H9 (cell line): Measurements from ENCODE around the gene PHACTR1. TPM values are rescaled to one million over a fixed set of nuclear protein-coding genes. Genes with fewer than 3 reads are reported as not detected.
"Not testable (repeated sequence)": the region's sequence is repeated elsewhere in the genome, so short reads cannot be mapped to it uniquely, and the experiment has no call there.

Experiments used
- DNase-seq: peaks from one replicate; pipeline ENCODE4 v3.0.0-alpha.2; 2017
- H2AFZ ChIP-seq: one replicate; pipeline ENCODE4 v1.6.1; 2013; ENCODE audit warnings: mild to moderate bottlenecking, low read length, control low read depth, moderate library complexity
- H2AK5ac ChIP-seq: 2 replicates; pipeline ENCODE4 v1.6.1; 2013; ENCODE audit warnings: low read length, control low read depth, mixed read lengths; ENCODE audit not compliant: insufficient read length
- H2BK120ac ChIP-seq: one replicate; pipeline ENCODE4 v1.6.1; 2013; ENCODE audit warnings: low read depth, mild to moderate bottlenecking, low read length, control low read depth, inconsistent platforms; ENCODE audit not compliant: poor library complexity, severe bottlenecking
- H2BK12ac ChIP-seq: 2 replicates; pipeline ENCODE4 v1.6.1; 2013; ENCODE audit warnings: low read length, control low read depth, mixed read lengths, low read depth; ENCODE audit not compliant: insufficient read length
- H2BK15ac ChIP-seq: 2 replicates; pipeline ENCODE4 v1.6.1; 2013; ENCODE audit warnings: low read depth, low read length, control low read depth
- H2BK20ac ChIP-seq: one replicate; pipeline ENCODE4 v1.6.1; 2013; ENCODE audit warnings: low read depth, mild to moderate bottlenecking, low read length, control low read depth, inconsistent platforms; ENCODE audit not compliant: poor library complexity, severe bottlenecking
- H2BK5ac ChIP-seq: 2 replicates; pipeline ENCODE4 v1.6.1; 2013; ENCODE audit warnings: low read length, control low read depth, mixed read lengths; ENCODE audit not compliant: insufficient read length
- H3K14ac ChIP-seq: 2 replicates; pipeline ENCODE4 v1.6.1; 2013; ENCODE audit warnings: low read length, control low read depth; ENCODE audit not compliant: insufficient read depth
- H3K18ac ChIP-seq: 2 replicates; pipeline ENCODE4 v1.6.1; 2013; ENCODE audit warnings: low read depth, mild to moderate bottlenecking, mixed read lengths, low read length, control low read depth; ENCODE audit not compliant: insufficient read length
- H3K23ac ChIP-seq: 2 replicates; pipeline ENCODE4 v1.6.1; 2013; ENCODE audit warnings: low read length, control low read depth, mixed read lengths, low read depth; ENCODE audit not compliant: insufficient read length
- H3K23me2 ChIP-seq: 2 replicates; pipeline ENCODE4 v1.6.1; 2013; ENCODE audit warnings: low read depth, mild to moderate bottlenecking, mixed read lengths, low read length, control low read depth; ENCODE audit not compliant: insufficient read length, poor library complexity, severe bottlenecking
- H3K27ac ChIP-seq: 2 replicates; pipeline ENCODE4 v1.5.1; 2013; ENCODE audit warnings: low read length, control low read depth, mixed read lengths, low read depth; ENCODE audit not compliant: insufficient read length
- H3K27me3 ChIP-seq: 2 replicates; pipeline ENCODE4 v1.6.1; 2013; ENCODE audit warnings: low read length, control low read depth, inconsistent platforms; ENCODE audit not compliant: insufficient read depth
- H3K4ac ChIP-seq: 2 replicates; pipeline ENCODE4 v1.6.1; 2013; ENCODE audit warnings: low read depth, mild to moderate bottlenecking, control low read depth, inconsistent platforms, low read length, moderate library complexity
- H3K4me1 ChIP-seq: 2 replicates; pipeline ENCODE4 v1.6.1; 2013; ENCODE audit warnings: low read length, control low read depth, inconsistent platforms; ENCODE audit not compliant: insufficient read depth
- H3K4me2 ChIP-seq: 2 replicates; pipeline ENCODE4 v1.6.1; 2013; ENCODE audit warnings: low read length, control low read depth, mixed read lengths; ENCODE audit not compliant: insufficient read length, insufficient read depth
- H3K56ac ChIP-seq: 2 replicates; pipeline ENCODE4 v1.6.1; 2013; ENCODE audit warnings: low read depth, mild to moderate bottlenecking, mixed read lengths, low read length, control low read depth; ENCODE audit not compliant: insufficient read length
- H3K79me1 ChIP-seq: 2 replicates; pipeline ENCODE4 v1.6.1; 2013; ENCODE audit warnings: low read depth, mild to moderate bottlenecking, moderate library complexity, low read length, control low read depth, inconsistent platforms; ENCODE audit not compliant: insufficient read depth, poor library complexity, severe bottlenecking
- H3K79me2 ChIP-seq: 2 replicates; pipeline ENCODE4 v1.6.1; 2013; ENCODE audit warnings: low read length, control low read depth, inconsistent platforms; ENCODE audit not compliant: insufficient read depth
- H3K9ac ChIP-seq: 2 replicates; pipeline ENCODE4 v1.6.1; 2013; ENCODE audit warnings: low read length, control low read depth, mixed read lengths; ENCODE audit not compliant: insufficient read length; ENCODE audit errors: extremely low read depth
- H3K9me3 ChIP-seq: one replicate; pipeline ENCODE4 v1.6.1; 2013; ENCODE audit warnings: low read depth, low read length, inconsistent platforms; ENCODE audit not compliant: control insufficient read depth
- H3T11ph ChIP-seq: one replicate; pipeline ENCODE4 v1.6.1; 2013; ENCODE audit warnings: mild to moderate bottlenecking, low read length, control low read depth, inconsistent platforms
- H4K20me1 ChIP-seq: one replicate; pipeline ENCODE4 v1.6.1; 2013; ENCODE audit not compliant: control insufficient read depth, insufficient read length, insufficient read depth
- H4K5ac ChIP-seq: 2 replicates; pipeline ENCODE4 v1.6.1; 2013; ENCODE audit warnings: low read depth, mild to moderate bottlenecking, mixed read lengths, low read length, control low read depth; ENCODE audit not compliant: insufficient read length
- H4K8ac ChIP-seq: replicated peaks from 2 replicates; pipeline ENCODE4 v1.6.1; 2013; ENCODE audit warnings: low read length, control low read depth, mixed read lengths, low read depth; ENCODE audit not compliant: insufficient read length
- H4K91ac ChIP-seq: 2 replicates; pipeline ENCODE4 v1.6.1; 2013; ENCODE audit warnings: low read depth, mild to moderate bottlenecking, moderate library complexity, mixed read lengths, low read length, control low read depth; ENCODE audit not compliant: insufficient read length
- H3K27ac Mint-ChIP-seq, 3 experiments: 2 replicates in 2 of 3; 3 replicates in 1 of 3; pipeline ENCODE4 v1.8.0; 2020 to 2021; ENCODE audit warnings: mixed read lengths in 3 of 3, mild to moderate bottlenecking in 1 of 3, moderate library complexity in 1 of 3
- H3K27me3 Mint-ChIP-seq: 2 replicates; pipeline ENCODE4 v1.8.0; 2021; ENCODE audit warnings: low read depth, mild to moderate bottlenecking, moderate library complexity, mixed read lengths
- H3K36me3 Mint-ChIP-seq, 3 experiments: 2 replicates in 2 of 3; 3 replicates in 1 of 3; pipeline ENCODE4 v1.8.0; 2020 to 2021; ENCODE audit warnings: low read depth in 3 of 3, mixed read lengths in 3 of 3; ENCODE audit not compliant: insufficient read depth in 1 of 3
- H3K4me1 Mint-ChIP-seq, 2 experiments: 2 replicates each; pipeline ENCODE4 v1.8.0; 2020; ENCODE audit warnings: mixed read lengths in 2 of 2
- H3K4me3 Mint-ChIP-seq, 2 experiments: 2 replicates in 1 of 2; 3 replicates in 1 of 2; pipeline ENCODE4 v1.8.0; 2020 to 2021; ENCODE audit warnings: mild to moderate bottlenecking in 2 of 2, mixed read lengths in 2 of 2, moderate library complexity in 1 of 2
- H3K9me3 Mint-ChIP-seq, 2 experiments: 2 replicates in 1 of 2; 3 replicates in 1 of 2; pipeline ENCODE4 v1.8.0; 2020; ENCODE audit warnings: mild to moderate bottlenecking in 2 of 2, mixed read lengths in 2 of 2, moderate library complexity in 1 of 2
- CTCF ChIP-seq: fragments of 200-600 bp; sonication (generic); conservative IDR thresholded peaks from 3 replicates; pipeline ENCODE4 v1.8.0; 2021; ENCODE audit warnings: antibody characterized with exemption, mild to moderate bottlenecking
- WGBS: extraction: QIAGEN DNeasy Blood & Tissue Kit; methylation state at CpG from one replicate; pipeline ENCODE4 v1.1.7; 2013; ENCODE audit warnings: missing lambda C conversion rate, low lambda C conversion rate, mixed read lengths; ENCODE audit not compliant: insufficient read length; ENCODE audit errors: extremely low coverage; 5-methylcytosine and 5-hydroxymethylcytosine counted together
- total RNA-seq: library from RNA; stranded (reverse); gene quantifications from 2 replicates; pipeline ENCODE4 v1.2.1, GENCODE V29; 2021

Gene PHACTR1
- total RNA-seq, 1 experiment from 2014 or later, result 15.9 TPM

DNA sequence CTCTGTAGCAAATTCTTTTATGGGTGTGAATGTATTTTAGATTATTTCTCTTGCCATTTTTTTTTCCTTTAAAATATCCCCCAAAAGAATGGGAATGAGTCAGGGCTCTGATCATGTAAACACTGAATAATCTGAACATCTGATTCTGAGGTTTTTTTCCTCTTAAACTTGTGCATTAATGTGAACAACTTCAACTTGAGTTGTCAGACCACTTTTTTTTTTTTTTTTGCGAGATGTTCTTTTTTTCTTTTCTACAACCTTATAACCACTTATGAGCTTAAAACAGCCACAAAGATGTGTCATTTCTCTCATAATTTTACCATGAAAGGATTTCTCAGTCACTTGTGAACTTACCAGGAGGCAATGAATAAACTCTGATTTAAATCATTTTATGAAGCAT lies 526.5 kb downstream of the PHACTR1 start:
- Histone ChIP-seq H4K5ac (no peak overlapping the region), H2AFZ (no peak overlapping the region), H3K9ac (no peak overlapping the region), H3T11ph (no peak overlapping the region), H4K91ac (no peak overlapping the region), H3K56ac (no peak overlapping the region), H3K27ac (no peak overlapping the region), H3K79me2 (no peaks in the 10 kb centered on the region), H2BK20ac (no peak overlapping the region), H2BK5ac (no peak overlapping the region), H3K4ac (no peak overlapping the region), H3K4me1 (no peaks in the 10 kb centered on the region; the same call in 1 of the 2 replicates), H2BK12ac (no peak overlapping the region), H2BK120ac (no peak overlapping the region), H3K23me2 (no peaks in the 10 kb centered on the region), H3K18ac (no peak overlapping the region), H4K20me1 (no peaks in the 10 kb centered on the region), H3K14ac (no peak overlapping the region), H3K79me1 (no peaks in the 10 kb centered on the region), H3K27me3 (no peaks in the 10 kb centered on the region), H2AK5ac (no peak overlapping the region), H3K9me3 (peaks cover 5% of the 10 kb centered on the region), H2BK15ac (no peak overlapping the region), H3K4me2 (no peak overlapping the region), H4K8ac (no peak overlapping the region), H3K23ac (no peak overlapping the region)
- no peak for DNase-seq
- Mint-ChIP-seq H3K4me3 (no peak overlapping the region), H3K27ac (no peak overlapping the region), H3K9me3 (peaks cover 6 to 7% of the 10 kb centered on the region in 2 experiments; a peak in 3 of 5 replicates), H3K4me1 (peaks cover 17 to 26% of the 10 kb centered on the region in 2 experiments), H3K36me3 (peaks cover 5 to 8% (median 6%) of the 10 kb centered on the region in 3 experiments; a peak in 5 of 7 replicates), H3K27me3 (no peaks in the 10 kb centered on the region)
- no peak for TF ChIP-seq CTCF
- WGBS, result no CpG with 5 or more reads among the region's 1 CpG

DNA sequence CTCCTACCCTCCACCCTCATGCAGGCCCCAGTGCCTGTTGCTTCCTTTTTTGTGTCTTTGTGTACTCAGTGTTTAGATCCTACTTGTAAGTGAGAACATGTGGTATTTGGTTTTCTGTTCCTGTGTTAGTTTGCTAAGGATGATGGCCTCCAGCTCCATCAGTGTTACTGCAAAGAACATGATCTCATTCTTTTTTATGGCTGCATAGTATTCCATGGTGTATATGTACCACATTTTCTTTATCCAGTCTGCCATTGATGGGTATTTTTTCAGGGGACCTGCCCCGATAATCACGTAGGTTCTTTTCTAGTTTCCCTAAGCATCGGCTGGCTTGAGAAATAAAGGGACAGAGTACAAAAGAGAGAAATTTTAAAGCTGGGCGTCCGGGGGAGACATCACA lies 527.2 kb downstream of the PHACTR1 start:
- H3K4ac ChIP-seq, H3K9me3 Mint-ChIP-seq, H4K8ac ChIP-seq, H3K14ac ChIP-seq, H2BK5ac ChIP-seq, H3K56ac ChIP-seq, H3K79me2 ChIP-seq, H3K36me3 Mint-ChIP-seq, H3K23me2 ChIP-seq, H3K4me1 ChIP-seq, H3K4me2 ChIP-seq, H3K27ac ChIP-seq, H4K91ac ChIP-seq, H4K5ac ChIP-seq, H2BK15ac ChIP-seq, DNase-seq, H3K79me1 ChIP-seq, H3K27me3 Mint-ChIP-seq, H3K23ac ChIP-seq, H2AK5ac ChIP-seq, H3K27ac Mint-ChIP-seq, H3K27me3 ChIP-seq, H3K9ac ChIP-seq, H2AFZ ChIP-seq, H3T11ph ChIP-seq, H2BK20ac ChIP-seq, H3K4me3 Mint-ChIP-seq, H3K9me3 ChIP-seq, H2BK120ac ChIP-seq, H3K18ac ChIP-seq, H4K20me1 ChIP-seq, H2BK12ac ChIP-seq: not testable (repeated sequence)
- no CpG with 5 or more reads among the region's 5 CpGs for WGBS
- H3K4me1 Mint-ChIP-seq, result peaks cover 24 to 33% of the 10 kb centered on the region in 2 experiments
